Stimulated activated naive CD8-positive, alpha-beta T cell treated with anti-CD3 and anti-CD28 coated beads, Interleukin-15, Interleukin-2, amounts not matched to agents 100 ng/mL and 50 ng/mL, for 24 hours (primary cell): ENCODE results near the gene LAMC2.

Experiments
- H3K27ac Mint-ChIP-seq: one replicate; pipeline ENCODE4 v1.8.0; 2021; ENCODE audit warnings: mild to moderate bottlenecking, mixed read lengths
- H3K27me3 Mint-ChIP-seq: one replicate; pipeline ENCODE4 v1.8.0; 2021; ENCODE audit warnings: mixed read lengths
- H3K36me3 Mint-ChIP-seq: one replicate; pipeline ENCODE4 v1.8.0; 2021; ENCODE audit warnings: low read depth, mixed read lengths
- H3K4me1 Mint-ChIP-seq: one replicate; pipeline ENCODE4 v1.8.0; 2021; ENCODE audit warnings: low read depth, mixed read lengths
- H3K4me3 Mint-ChIP-seq: one replicate; pipeline ENCODE4 v1.8.0; 2021; ENCODE audit warnings: mild to moderate bottlenecking, mixed read lengths
- H3K9me3 Mint-ChIP-seq: one replicate; pipeline ENCODE4 v1.8.0; 2021; ENCODE audit warnings: mixed read lengths

Gene LAMC2

GRCh38 chr1:183214021-183214970 lies 28.2 kb downstream of the LAMC2 start:
- H3K27ac Mint-ChIP-seq, result no peak overlapping the region
- no peaks in the 10 kb centered on the region for H3K36me3 Mint-ChIP-seq
- H3K27me3 Mint-ChIP-seq, result peaks cover 7% of the 10 kb centered on the region
- H3K4me1 Mint-ChIP-seq, result peaks cover 15% of the 10 kb centered on the region
- no peaks in the 10 kb centered on the region for H3K9me3 Mint-ChIP-seq
- H3K4me3 Mint-ChIP-seq, result no peak overlapping the region

- no peaks in the 10 kb centered on the region for H3K36me3 Mint-ChIP-seq
- no peak overlapping the region for H3K4me3 Mint-ChIP-seq
Observed at GRCh38 chr1:183215076-183215720, 29.1 kb downstream of the LAMC2 start.

GRCh38 chr1:183215936-183216335 lies 29.9 kb downstream of the LAMC2 start:
- no peaks in the 10 kb centered on the region for H3K36me3 Mint-ChIP-seq
- H3K9me3 Mint-ChIP-seq, result no peaks in the 10 kb centered on the region
- no peak overlapping the region for H3K27ac Mint-ChIP-seq
- peaks cover 17% of the 10 kb centered on the region for H3K4me1 Mint-ChIP-seq
- H3K4me3 Mint-ChIP-seq, result no peak overlapping the region
- peaks cover 7% of the 10 kb centered on the region for H3K27me3 Mint-ChIP-seq

More at GRCh38 chr1:183215076-183215720, 29.1 kb downstream of the LAMC2 start:
- no peak overlapping the region for H3K27ac Mint-ChIP-seq
- no peaks in the 10 kb centered on the region for H3K9me3 Mint-ChIP-seq
- H3K4me1 Mint-ChIP-seq, result peaks cover 17% of the 10 kb centered on the region
- peaks cover 7% of the 10 kb centered on the region for H3K27me3 Mint-ChIP-seq

GRCh38 chr1:183218027-183218618 lies 32.1 kb downstream of the LAMC2 start:
- H3K27ac Mint-ChIP-seq, result no peak overlapping the region
- H3K9me3 Mint-ChIP-seq, result no peaks in the 10 kb centered on the region
- H3K27me3 Mint-ChIP-seq, result no peaks in the 10 kb centered on the region
- H3K4me1 Mint-ChIP-seq, result peaks cover 17% of the 10 kb centered on the region
- no peaks in the 10 kb centered on the region for H3K36me3 Mint-ChIP-seq
- no peak overlapping the region for H3K4me3 Mint-ChIP-seq

- H3K9me3 Mint-ChIP-seq, result no peaks in the 10 kb centered on the region
- no peak overlapping the region for H3K27ac Mint-ChIP-seq
- H3K4me3 Mint-ChIP-seq, result no peak overlapping the region
- peaks cover 17% of the 10 kb centered on the region for H3K4me1 Mint-ChIP-seq
- no peaks in the 10 kb centered on the region for H3K36me3 Mint-ChIP-seq
- no peaks in the 10 kb centered on the region for H3K27me3 Mint-ChIP-seq
Observed at GRCh38 chr1:183218971-183219615, 33.0 kb downstream of the LAMC2 start.

GRCh38 chr1:183219616-183220009 lies 33.5 kb downstream of the LAMC2 start:
- H3K4me1 Mint-ChIP-seq, result peaks cover 17% of the 10 kb centered on the region
- H3K27me3 Mint-ChIP-seq, result no peaks in the 10 kb centered on the region
- no peaks in the 10 kb centered on the region for H3K36me3 Mint-ChIP-seq
- H3K4me3 Mint-ChIP-seq, result no peak overlapping the region
- H3K27ac Mint-ChIP-seq, result no peak overlapping the region
- H3K9me3 Mint-ChIP-seq, result no peaks in the 10 kb centered on the region

GRCh38 chr1:183222909-183223308 lies 36.8 kb downstream of the LAMC2 start:
- Mint-ChIP-seq H3K9me3 (no peaks in the 10 kb centered on the region), H3K4me1 (peaks cover 23% of the 10 kb centered on the region), H3K36me3 (no peaks in the 10 kb centered on the region), H3K4me3 (no peak overlapping the region), H3K27me3 (no peaks in the 10 kb centered on the region), H3K27ac (no peak overlapping the region)

- Mint-ChIP-seq H3K27ac (no peak overlapping the region), H3K36me3 (no peaks in the 10 kb centered on the region), H3K9me3 (no peaks in the 10 kb centered on the region), H3K27me3 (no peaks in the 10 kb centered on the region), H3K4me1 (peaks cover 20% of the 10 kb centered on the region), H3K4me3 (no peak overlapping the region)
Observed at GRCh38 chr1:183223467-183223866, 37.4 kb downstream of the LAMC2 start.

GRCh38 chr1:183226361-183226760 lies 40.3 kb downstream of the LAMC2 start:
- Mint-ChIP-seq H3K4me3 (no peak overlapping the region), H3K27me3 (no peaks in the 10 kb centered on the region), H3K4me1 (peaks cover 5% of the 10 kb centered on the region), H3K9me3 (no peaks in the 10 kb centered on the region), H3K36me3 (no peaks in the 10 kb centered on the region), H3K27ac (no peak overlapping the region)

GRCh38 chr1:183226963-183227362 lies 40.9 kb downstream of the LAMC2 start:
- Mint-ChIP-seq H3K27ac (no peak overlapping the region), H3K9me3 (no peaks in the 10 kb centered on the region), H3K27me3 (no peaks in the 10 kb centered on the region), H3K36me3 (no peaks in the 10 kb centered on the region), H3K4me1 (peaks cover 5% of the 10 kb centered on the region), H3K4me3 (no peak overlapping the region)

GRCh38 chr1:183227422-183228346 lies 41.6 kb downstream of the LAMC2 start:
- Mint-ChIP-seq H3K27ac (no peak overlapping the region), H3K9me3 (no peaks in the 10 kb centered on the region), H3K4me3 (no peak overlapping the region), H3K36me3 (no peaks in the 10 kb centered on the region), H3K4me1 (peaks cover 5% of the 10 kb centered on the region), H3K27me3 (no peaks in the 10 kb centered on the region)

GRCh38 chr1:183228347-183229220 lies 42.5 kb downstream of the LAMC2 start:
- peaks cover 5% of the 10 kb centered on the region for H3K4me1 Mint-ChIP-seq
- H3K9me3 Mint-ChIP-seq, result no peaks in the 10 kb centered on the region
- no peaks in the 10 kb centered on the region for H3K36me3 Mint-ChIP-seq
- H3K27ac Mint-ChIP-seq, result no peak overlapping the region
- no peaks in the 10 kb centered on the region for H3K27me3 Mint-ChIP-seq
- no peak overlapping the region for H3K4me3 Mint-ChIP-seq

- no peaks in the 10 kb centered on the region for H3K27me3 Mint-ChIP-seq
- no peaks in the 10 kb centered on the region for H3K9me3 Mint-ChIP-seq
- no peak overlapping the region for H3K27ac Mint-ChIP-seq
Observed at GRCh38 chr1:183230413-183230812, 44.3 kb downstream of the LAMC2 start.

More at GRCh38 chr1:183230413-183230812, 44.3 kb downstream of the LAMC2 start:
- Mint-ChIP-seq H3K36me3 (no peaks in the 10 kb centered on the region), H3K4me3 (no peak overlapping the region), H3K4me1 (peaks cover 5% of the 10 kb centered on the region)
